HL-60 (cell line): ENCODE measurements around the gene RARA.
"Not testable (repeated sequence)": the region's sequence is repeated elsewhere in the genome, so short reads cannot be mapped to it uniquely, and the experiment has no call there.

Source experiments
- DNase-seq, 2 experiments: peaks; one replicate each; pipeline ENCODE4 v3.0.0-alpha.2; 2010 to 2020; ENCODE audit warnings: low read depth in 1 of 2, low spot score in 1 of 2
- H3K27ac ChIP-seq: fragments of 250-450 bp; sonication (Bioruptor Pico); replicated peaks from 2 replicates; pipeline ENCODE4 v1.5.1; 2020; ENCODE audit warnings: mild to moderate bottlenecking, moderate library complexity
- H3K27me3 ChIP-seq: fragments of 250-450 bp; sonication (Bioruptor Pico); 2 replicates; pipeline ENCODE4 v1.5.1; 2021; ENCODE audit warnings: mild to moderate bottlenecking, moderate library complexity; ENCODE audit not compliant: insufficient read depth, poor library complexity, severe bottlenecking
- H3K4me3 ChIP-seq: replicated peaks from 2 replicates; pipeline ENCODE4 v1.5.1; 2011; ENCODE audit warnings: mild to moderate bottlenecking, control low read depth, low read length; ENCODE audit not compliant: insufficient read depth
- GABPA ChIP-seq: IDR thresholded peaks from 2 replicates; pipeline ENCODE4 v1.6.1; 2012; ENCODE audit warnings: low read depth
- POLR2AphosphoS5 ChIP-seq: IDR thresholded peaks from 2 replicates; pipeline ENCODE4 v1.6.1; 2012; ENCODE audit warnings: low read depth
- SPI1 ChIP-seq: IDR thresholded peaks from 2 replicates; pipeline ENCODE4 v1.6.1; 2012; ENCODE audit warnings: low read depth, mild to moderate bottlenecking, borderline replicate concordance
- TF ChIP-seq, protein P1 (sequence below): IDR thresholded peaks from one replicate; pipeline ENCODE4 v1.5.1; 2011; ENCODE audit warnings: low read length, control low read depth, inconsistent platforms; ENCODE audit not compliant: insufficient read depth
- TF ChIP-seq, protein P2 (sequence below): IDR thresholded peaks from 2 replicates; pipeline ENCODE4 v1.6.1; 2012; ENCODE audit warnings: low read depth; ENCODE audit not compliant: insufficient replicate concordance

RARA gene

DNA sequence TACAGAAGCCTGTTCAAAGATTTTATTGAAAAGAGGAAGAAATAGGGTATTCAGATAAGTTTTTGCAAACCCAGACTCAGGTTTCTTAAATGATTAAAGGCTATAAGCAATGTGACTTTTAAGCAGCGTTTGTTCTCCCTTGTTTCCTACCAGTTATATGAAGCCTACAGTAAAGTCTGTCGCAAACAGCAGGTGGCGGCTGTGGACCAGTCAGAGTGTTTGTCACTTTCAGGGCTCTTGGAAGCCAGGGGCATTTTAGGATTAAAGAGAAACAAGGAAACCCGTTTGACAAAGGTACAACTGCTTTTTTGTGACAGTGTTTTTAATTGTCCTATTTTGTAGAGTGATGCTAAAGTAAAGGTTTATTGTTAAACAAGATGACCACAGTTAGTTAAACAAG, 7.7 kb upstream of the RARA start:
- TF ChIP-seq, protein P1, sequence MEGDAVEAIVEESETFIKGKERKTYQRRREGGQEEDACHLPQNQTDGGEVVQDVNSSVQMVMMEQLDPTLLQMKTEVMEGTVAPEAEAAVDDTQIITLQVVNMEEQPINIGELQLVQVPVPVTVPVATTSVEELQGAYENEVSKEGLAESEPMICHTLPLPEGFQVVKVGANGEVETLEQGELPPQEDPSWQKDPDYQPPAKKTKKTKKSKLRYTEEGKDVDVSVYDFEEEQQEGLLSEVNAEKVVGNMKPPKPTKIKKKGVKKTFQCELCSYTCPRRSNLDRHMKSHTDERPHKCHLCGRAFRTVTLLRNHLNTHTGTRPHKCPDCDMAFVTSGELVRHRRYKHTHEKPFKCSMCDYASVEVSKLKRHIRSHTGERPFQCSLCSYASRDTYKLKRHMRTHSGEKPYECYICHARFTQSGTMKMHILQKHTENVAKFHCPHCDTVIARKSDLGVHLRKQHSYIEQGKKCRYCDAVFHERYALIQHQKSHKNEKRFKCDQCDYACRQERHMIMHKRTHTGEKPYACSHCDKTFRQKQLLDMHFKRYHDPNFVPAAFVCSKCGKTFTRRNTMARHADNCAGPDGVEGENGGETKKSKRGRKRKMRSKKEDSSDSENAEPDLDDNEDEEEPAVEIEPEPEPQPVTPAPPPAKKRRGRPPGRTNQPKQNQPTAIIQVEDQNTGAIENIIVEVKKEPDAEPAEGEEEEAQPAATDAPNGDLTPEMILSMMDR: no peak
- TF ChIP-seq POLR2AphosphoS5: no peak
- TF ChIP-seq, protein P2, sequence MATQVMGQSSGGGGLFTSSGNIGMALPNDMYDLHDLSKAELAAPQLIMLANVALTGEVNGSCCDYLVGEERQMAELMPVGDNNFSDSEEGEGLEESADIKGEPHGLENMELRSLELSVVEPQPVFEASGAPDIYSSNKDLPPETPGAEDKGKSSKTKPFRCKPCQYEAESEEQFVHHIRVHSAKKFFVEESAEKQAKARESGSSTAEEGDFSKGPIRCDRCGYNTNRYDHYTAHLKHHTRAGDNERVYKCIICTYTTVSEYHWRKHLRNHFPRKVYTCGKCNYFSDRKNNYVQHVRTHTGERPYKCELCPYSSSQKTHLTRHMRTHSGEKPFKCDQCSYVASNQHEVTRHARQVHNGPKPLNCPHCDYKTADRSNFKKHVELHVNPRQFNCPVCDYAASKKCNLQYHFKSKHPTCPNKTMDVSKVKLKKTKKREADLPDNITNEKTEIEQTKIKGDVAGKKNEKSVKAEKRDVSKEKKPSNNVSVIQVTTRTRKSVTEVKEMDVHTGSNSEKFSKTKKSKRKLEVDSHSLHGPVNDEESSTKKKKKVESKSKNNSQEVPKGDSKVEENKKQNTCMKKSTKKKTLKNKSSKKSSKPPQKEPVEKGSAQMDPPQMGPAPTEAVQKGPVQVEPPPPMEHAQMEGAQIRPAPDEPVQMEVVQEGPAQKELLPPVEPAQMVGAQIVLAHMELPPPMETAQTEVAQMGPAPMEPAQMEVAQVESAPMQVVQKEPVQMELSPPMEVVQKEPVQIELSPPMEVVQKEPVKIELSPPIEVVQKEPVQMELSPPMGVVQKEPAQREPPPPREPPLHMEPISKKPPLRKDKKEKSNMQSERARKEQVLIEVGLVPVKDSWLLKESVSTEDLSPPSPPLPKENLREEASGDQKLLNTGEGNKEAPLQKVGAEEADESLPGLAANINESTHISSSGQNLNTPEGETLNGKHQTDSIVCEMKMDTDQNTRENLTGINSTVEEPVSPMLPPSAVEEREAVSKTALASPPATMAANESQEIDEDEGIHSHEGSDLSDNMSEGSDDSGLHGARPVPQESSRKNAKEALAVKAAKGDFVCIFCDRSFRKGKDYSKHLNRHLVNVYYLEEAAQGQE: no peak
- TF ChIP-seq SPI1: no peak
- TF ChIP-seq GABPA: no peak
- Histone ChIP-seq H3K27me3 (no peaks in the 10 kb centered on the region), H3K27ac (no peak overlapping the region), H3K4me3 (no peak overlapping the region)
- DNase-seq: no peak

DNA sequence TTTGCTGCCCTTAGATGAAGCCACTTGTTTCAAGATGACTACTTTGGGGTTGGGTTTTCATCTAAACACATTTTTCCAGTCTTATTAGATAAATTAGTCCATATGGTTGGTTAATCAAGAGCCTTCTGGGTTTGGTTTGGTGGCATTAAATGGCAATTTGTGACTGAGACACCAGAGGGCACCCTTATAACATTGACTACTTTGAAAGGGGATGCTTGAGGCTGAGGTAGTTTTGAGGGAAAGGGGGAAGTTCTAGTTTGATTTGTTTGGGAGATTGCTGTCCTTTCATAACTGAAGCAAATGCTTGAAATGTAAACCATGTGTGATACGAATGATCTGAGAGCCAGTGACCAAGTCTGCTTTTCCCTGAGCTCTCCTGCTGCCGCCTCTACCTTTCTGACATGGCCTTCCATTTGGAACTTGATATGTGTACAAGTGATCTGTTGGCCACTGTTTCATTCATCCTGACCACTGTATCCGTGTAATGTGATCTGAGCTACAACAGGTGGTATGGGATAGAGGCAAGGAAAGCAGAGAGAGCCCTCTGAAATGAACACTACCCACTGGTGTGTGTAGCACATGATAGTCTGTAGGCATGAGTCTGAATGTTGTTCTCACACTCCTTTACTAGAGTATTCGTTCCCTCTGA, 5.8 kb upstream of the RARA start:
- TF ChIP-seq, protein P1: peak; percentile 33
- TF ChIP-seq, protein P2: no peak
- H3K4me3 ChIP-seq: no peak overlapping the region
- H3K27ac ChIP-seq: no peak overlapping the region
- H3K27me3 ChIP-seq: no peaks in the 10 kb centered on the region
- peak in 1 of 2 experiments; percentile 71 for DNase-seq

DNA sequence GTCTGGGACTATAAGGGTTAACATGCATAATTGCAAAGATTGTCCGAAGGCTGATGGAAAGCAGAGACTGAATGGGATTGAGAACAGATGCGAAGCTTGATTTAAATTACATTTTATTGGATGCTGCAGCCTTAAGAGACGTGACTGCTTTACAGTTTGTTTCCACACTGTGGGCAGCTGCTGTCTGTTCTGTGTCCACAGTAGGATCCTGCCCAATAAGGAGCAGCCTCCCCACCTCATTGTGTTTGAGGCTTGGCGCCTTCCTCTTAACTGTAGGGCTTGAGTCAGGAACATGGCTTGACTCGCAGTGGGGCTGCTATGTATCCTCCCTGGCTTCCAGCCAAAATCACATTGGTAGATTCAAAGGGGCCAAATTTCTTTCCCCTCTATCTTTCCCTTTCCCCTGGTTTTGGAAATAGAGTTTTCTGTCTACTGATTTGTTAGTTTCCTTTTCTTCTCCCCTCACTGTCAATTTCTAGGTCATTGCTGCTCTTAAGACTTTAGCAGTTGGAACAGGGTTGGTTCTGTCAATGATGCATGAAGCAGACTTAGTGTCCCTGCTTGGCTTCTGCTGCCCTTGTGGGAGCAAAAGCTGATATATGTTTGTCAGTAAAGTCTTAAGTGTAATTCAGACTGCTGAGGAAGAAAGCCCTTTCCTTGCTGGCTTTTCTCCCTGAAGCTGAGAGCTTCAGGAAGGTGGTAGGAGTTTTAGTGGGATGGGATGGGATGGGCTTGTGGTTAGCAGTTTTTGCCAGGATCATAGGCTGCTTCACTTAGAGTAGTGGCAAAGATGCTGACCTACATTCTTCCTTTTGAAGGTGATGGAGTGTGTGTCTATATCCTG, 5.0 kb upstream of the RARA start:
- no peak overlapping the region for H3K27ac ChIP-seq
- no peaks in the 10 kb centered on the region for H3K27me3 ChIP-seq
- H3K4me3 ChIP-seq: no peak overlapping the region
- TF ChIP-seq SPI1 (no peak), POLR2AphosphoS5 (no peak; the same call in 1 of the 2 replicates), GABPA (no peak)
- TF ChIP-seq, protein P1: no peak
- TF ChIP-seq, protein P2: no peak
- no peak for DNase-seq

DNA sequence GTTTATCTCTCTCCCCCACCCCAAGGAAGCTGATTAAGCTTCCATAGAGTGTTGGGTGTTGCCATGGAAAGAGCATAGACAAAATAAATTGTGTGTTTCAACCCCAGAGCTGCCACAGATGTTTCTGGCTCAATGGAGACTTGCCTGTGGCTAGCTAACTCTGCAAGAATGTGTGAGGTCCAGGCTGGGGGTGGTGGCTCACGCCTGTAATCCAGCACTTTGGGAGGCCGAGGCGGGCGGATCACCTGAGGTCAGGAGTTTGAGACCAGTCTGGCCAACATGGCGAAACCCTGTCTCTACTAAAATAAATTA, 4.5 kb upstream of the RARA start:
- H3K27me3 ChIP-seq, DNase-seq, H3K27ac ChIP-seq, H3K4me3 ChIP-seq: not testable (repeated sequence)
